GM19467 (cell line): ENCODE data around the gene THSD4.

Experiments
- ATAC-seq: cut with Tn5 transposase; IDR thresholded peaks from one replicate; pipeline ENCODE4 v1.9.1; 2021; ENCODE audit warnings: mild to moderate bottlenecking, moderate library complexity; ENCODE audit not compliant: unreplicated experiment

The THSD4 gene

GRCh38 chr15:71517751-71518150 is 402.5 kb downstream of the THSD4 start:
- no peak for ATAC-seq

- ATAC-seq = no peak
Observed at GRCh38 chr15:71518661-71519060, 403.4 kb downstream of the THSD4 start.

GRCh38 chr15:71526060-71526820 is 411.0 kb downstream of the THSD4 start:
- no peak for ATAC-seq

- no peak for ATAC-seq
Observed at GRCh38 chr15:71529361-71529760, 414.1 kb downstream of the THSD4 start.

DNA sequence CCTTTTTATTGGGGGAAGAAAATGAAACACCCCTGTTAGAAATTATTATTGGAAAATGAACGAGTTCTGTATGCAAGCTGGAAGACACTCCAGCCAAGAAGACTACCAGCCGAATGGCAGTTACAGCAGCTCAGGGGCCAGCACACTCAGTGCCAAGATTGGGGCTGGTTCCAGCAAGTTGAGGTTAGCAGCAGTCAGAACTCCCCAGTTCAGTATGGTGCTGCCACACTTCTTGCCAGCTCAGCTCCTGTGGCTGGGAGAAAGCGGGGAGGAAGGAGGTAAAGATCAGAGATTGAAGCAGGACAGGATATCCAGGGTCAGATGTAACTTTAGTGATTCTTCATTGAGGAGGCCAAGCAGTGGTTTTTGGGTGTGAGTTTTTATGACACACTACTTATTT is 414.8 kb downstream of the THSD4 start:
- ATAC-seq = no peak

DNA sequence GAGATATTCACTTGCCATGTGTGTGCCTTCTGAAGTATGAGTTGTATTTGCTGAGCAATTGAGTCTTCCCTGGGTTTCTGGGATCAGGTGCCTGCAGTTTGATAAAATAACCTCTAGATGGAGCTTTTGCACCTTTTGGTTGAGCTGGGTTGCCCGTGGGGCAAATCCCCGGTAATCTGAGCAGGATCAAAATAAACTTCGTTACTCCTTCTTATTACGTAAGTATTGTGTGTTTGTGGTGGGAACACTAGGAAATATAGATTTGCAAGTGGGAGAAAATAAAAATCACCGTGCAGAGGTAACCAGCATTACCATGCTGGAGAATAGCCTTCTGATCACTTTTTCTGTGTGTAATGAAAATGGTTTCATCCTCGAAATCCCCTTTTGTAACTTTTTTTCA is 417.7 kb downstream of the THSD4 start:
- ATAC-seq = no peak

- no peak for ATAC-seq
Observed at GRCh38 chr15:71538181-71538580, 422.9 kb downstream of the THSD4 start.

GRCh38 chr15:71541746-71542145 is 426.5 kb downstream of the THSD4 start:
- no peak for ATAC-seq

DNA sequence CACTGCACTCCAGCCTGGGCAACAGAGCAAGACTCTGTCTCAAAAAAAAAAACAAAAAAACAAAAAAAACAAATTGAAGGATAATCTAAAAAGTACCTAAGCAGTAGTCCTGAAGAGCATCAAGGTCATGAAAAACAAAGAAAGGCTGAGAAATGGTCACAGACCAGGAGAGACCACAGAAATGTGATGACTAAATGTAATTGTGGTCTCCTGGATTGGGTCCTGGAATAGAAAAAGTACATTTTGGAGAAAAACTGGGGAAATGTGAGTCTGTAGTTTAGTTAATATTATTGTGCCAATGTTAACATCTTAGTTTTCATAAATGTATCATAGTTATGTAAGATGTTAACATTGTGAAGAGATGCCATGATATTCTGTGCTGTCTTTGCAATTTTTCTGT is 427.6 kb downstream of the THSD4 start:
- no peak for ATAC-seq

DNA sequence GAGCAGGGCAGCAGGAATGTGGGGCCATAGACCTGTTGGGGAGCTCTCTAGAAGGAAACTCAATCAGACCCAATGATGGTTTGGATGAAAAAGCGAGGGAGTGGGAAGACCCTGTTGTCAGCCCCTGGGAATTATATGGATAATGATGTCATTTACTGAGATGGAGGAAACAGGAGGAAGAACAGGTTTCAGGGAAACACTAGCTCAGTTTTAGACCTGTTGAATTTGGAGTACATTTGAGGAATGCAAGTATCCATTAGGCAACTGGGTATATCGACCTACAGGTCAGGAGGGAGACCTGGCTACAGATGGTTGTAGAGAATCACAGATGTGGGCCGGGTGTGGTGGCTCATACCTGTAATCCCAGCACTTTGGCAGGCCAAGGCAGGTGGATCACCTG is 428.1 kb downstream of the THSD4 start:
- no peak for ATAC-seq

- ATAC-seq = no peak
Observed at GRCh38 chr15:71545223-71545760, 430.0 kb downstream of the THSD4 start.

GRCh38 chr15:71545923-71546322 is 430.7 kb downstream of the THSD4 start:
- no peak for ATAC-seq

DNA sequence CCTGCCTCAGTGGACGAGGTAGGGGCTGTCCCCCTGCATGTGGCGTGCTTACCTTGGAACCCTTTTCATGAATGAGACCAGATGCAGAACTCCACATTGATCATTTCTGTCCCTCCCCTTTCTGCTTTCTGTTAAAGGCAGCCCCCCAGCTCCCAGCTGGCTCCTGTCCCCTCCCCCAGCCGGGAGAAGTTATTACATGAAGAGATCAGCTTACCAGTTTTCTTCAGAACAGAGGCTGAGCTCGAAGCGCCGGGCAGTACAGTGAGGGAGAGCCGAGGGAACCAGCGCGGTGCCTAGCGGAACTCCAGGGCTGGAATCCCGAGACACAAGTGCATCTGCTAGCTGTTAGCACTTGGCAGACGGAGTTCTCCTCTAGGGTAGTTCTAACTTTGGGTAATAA is 431.7 kb downstream of the THSD4 start:
- no peak for ATAC-seq

DNA sequence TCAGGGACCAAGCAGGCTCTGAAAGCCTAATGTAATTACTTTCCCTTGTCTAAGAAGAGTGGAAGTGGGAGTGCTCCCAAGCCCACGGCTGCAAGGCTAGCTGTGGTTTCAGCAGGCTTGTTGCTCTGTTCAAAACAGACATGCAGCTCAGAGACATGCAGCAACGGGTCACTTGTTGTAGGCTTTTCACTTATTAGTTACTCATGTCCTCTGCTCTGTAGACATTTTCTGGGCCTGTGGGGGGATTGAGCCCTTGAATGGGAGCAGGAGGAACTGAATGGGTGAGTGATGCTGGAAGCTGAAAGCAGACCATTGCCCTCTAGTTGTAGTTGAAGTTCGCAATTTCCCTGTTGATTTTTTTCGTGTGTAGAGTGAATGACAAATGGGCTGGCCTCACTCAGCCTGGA is 433.1 kb downstream of the THSD4 start:
- ATAC-seq = no peak

DNA sequence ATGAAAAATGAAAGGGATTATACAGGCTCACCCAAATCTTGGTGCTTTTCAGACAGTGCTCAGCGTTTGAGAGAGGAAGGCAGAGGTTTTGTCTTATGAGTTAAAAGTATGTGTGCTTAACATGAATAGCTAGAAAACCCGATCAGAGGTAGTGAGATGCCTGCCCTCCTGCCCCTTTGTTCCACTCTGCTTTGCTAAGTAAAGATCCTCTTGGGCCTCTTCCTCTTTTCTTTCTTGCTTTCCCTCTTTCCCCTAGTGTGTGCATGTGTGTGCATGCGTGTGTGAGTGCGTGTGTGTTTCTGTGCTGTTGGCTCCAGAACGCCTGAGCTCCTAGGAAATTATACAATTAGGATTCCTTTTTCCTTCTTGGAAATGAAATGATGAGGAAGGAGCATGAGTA is 433.8 kb downstream of the THSD4 start:
- ATAC-seq = no peak

- ATAC-seq = no peak
Observed at GRCh38 chr15:71549697-71550096, 434.4 kb downstream of the THSD4 start.

DNA sequence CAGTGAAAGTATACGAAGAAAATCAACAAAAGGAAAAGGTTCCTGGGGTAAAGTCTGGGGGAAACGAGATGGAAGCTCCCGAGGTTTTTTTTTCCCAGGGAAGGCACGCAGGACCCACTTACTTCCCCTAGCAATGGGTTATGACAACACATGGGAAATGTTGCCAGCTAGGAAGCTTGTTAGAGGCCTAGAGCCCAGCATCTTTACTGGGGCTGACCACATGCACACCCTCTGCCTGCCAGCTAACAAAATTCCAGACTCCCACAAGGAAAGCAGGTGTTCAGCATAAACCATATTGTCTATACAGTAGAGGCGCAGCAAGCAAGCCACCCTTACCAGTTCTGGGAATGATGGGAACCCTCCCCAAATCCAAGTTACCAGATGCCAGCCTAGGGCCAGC is 436.3 kb downstream of the THSD4 start:
- ATAC-seq = no peak

DNA sequence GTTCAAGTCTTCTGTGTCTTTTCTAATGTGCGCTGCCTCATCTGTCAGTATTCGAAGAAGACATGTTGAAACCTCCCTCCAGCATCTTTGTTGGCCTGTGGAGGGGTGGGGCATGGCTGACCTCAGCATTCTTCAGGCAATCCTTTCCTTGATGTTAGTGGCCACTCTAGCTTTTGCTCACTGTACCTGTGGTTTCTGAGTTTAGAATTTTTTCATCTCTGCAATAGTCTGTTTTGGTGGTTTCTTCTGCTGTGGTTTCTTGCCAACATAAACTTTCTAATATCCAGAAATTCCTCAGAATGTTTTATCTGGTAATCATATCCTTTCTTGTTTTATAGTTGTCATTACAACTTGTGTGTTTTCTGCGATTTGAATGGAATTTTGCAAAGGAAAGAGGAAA is 443.8 kb downstream of the THSD4 start:
- ATAC-seq = no peak

GRCh38 chr15:71559616-71560015 is 444.3 kb downstream of the THSD4 start:
- ATAC-seq = no peak

DNA sequence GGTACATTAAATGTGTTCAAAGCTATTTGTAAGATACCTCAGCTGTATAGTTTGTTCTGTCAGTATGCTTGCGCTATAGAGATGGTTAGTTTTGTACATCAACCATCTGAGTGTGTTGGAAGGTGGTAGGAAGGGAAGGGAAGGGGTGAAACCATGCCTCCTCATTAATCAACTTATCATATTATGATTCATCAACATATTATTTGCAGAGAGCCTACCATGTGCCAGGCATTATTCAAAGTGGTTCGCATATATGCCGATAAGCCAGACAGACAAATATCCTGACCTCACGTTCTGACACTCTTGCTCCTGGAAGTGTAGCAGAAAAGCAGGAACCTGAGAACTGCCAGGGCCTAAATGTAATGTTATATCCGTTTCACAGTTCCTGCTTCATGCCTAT is 447.0 kb downstream of the THSD4 start:
- no peak for ATAC-seq

GRCh38 chr15:71564217-71564616 is 448.9 kb downstream of the THSD4 start:
- no peak for ATAC-seq

DNA sequence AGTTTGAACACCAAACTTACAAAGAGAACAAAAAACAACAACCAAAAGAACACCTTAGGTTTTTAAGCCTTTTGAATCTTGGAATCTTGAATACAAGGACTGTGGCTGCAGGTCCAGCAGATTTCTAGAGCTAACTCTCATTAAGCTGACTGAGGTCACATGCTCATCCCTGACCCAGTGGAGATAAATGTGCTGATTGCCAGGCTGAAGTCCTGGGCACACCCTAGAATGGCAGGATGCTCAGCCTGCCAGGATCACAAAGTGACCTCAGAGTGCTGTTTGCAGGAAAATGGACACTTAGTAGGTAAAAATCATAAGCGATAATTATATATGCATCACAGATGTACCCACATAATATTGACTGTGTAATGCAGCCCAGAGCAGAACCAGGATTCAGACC is 449.7 kb downstream of the THSD4 start:
- ATAC-seq = no peak

DNA sequence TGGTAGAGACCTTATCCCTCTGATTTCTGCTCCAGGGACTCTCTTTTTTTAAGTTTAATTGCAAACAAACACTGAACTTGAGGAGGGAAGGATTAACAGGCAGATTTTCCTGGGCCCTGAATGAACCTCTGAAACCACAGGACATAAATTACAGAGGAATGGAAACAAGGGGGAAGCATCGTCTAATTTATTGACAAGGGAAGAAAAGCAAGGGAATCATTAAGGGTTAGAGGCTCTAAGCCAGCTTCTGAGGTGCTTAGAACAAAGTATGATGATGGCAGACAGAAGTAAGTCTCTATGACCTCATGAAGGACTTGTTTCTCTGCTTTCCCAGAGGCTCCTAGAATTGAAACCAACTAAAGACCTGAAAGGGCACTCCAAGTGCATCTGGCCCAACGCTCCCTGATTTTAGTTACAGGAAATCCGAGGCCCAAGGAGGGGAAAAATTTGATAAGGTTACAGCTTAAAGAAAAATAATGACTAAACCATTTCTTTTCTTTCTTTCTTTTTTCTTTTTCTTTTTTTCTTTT is 450.4 kb downstream of the THSD4 start:
- ATAC-seq = no peak
